HG02610 (cell line): Measurements from ENCODE around the gene RNF167.

Experiments used
- ATAC-seq: cut with Tn5 transposase; IDR thresholded peaks from one replicate; pipeline ENCODE4 v1.9.1; 2021; ENCODE audit warnings: mild to moderate bottlenecking, moderate library complexity; ENCODE audit not compliant: unreplicated experiment

RNF167 gene

GRCh38 chr17:4950746-4951204, 10.7 kb downstream of the RNF167 start, which contains the start of gene ENO3:
Gene ENO3, plus strand, starts transcription at chr17:4951119. Its CDS starts 711 bp downstream, at chr17:4951830.
- no peak for ATAC-seq

GRCh38 chr17:4951486-4951885, 11.4 kb downstream of the RNF167 start:
- ATAC-seq: no peak

GRCh38 chr17:4953451-4953961, 13.4 kb downstream of the RNF167 start:
- no peak for ATAC-seq

- no peak for ATAC-seq
These were observed 15.0 kb downstream of the RNF167 start for GRCh38 chr17:4955091-4955490.

GRCh38 chr17:4956493-4957061, 16.5 kb downstream of the RNF167 start:
- no peak for ATAC-seq

GRCh38 chr17:4958102-4958501, 18.0 kb downstream of the RNF167 start:
- ATAC-seq: no peak

GRCh38 chr17:4959261-4959965, 19.3 kb downstream of the RNF167 start:
- ATAC-seq: no peak

GRCh38 chr17:4960279-4960922, 20.3 kb downstream of the RNF167 start:
- no peak for ATAC-seq

- no peak for ATAC-seq
These were observed 25.4 kb downstream of the RNF167 start for GRCh38 chr17:4965311-4965986.

- ATAC-seq: peak; percentile 76
These were observed 26.9 kb downstream of the RNF167 start for GRCh38 chr17:4966844-4967538.

- peak; percentile 50 for ATAC-seq
These were observed 27.7 kb downstream of the RNF167 start, which contains the start of gene SPAG7 for GRCh38 chr17:4967539-4968485. Gene SPAG7, minus strand, starts transcription at chr17:4967817. Its CDS starts 13 bp downstream, at chr17:4967804.

- ATAC-seq: no peak
These were observed 28.5 kb downstream of the RNF167 start for GRCh38 chr17:4968486-4969046.

GRCh38 chr17:4969047-4969550, 29.0 kb downstream of the RNF167 start:
- no peak for ATAC-seq

GRCh38 chr17:4969551-4970173, 29.6 kb downstream of the RNF167 start:
- no peak for ATAC-seq

GRCh38 chr17:4970273-4970672, 30.2 kb downstream of the RNF167 start:
- no peak for ATAC-seq

- no peak for ATAC-seq
These were observed 31.8 kb downstream of the RNF167 start for GRCh38 chr17:4971826-4972225.

GRCh38 chr17:4972322-4972721, 32.3 kb downstream of the RNF167 start:
- no peak for ATAC-seq

GRCh38 chr17:4972752-4973151, 32.7 kb downstream of the RNF167 start:
- no peak for ATAC-seq
